Psoas muscle (tissue), 8 donors: Measurements from ENCODE around the gene ANKRD34A. TPM values are rescaled to one million over a fixed set of nuclear protein-coding genes. Genes with fewer than 3 reads are reported as not detected.

Experiments used
- ATAC-seq, 4 donors: fragments of 200-7000 bp; cut with Tn5 transposase; one replicate each; pipeline ENCODE4 v1.9.1; 2020; ENCODE audit warnings: moderate library complexity in 3 of 4, mild to moderate bottlenecking in 2 of 4
- DNase-seq, 2 donors: peaks; one replicate each; pipeline ENCODE4 v3.0.0-alpha.2; 2020
- H3K27ac ChIP-seq: fragments of 200-600 bp; one replicate; pipeline ENCODE4 v1.8.0; 2022
- H3K27me3 ChIP-seq, 3 donors: fragments of 200-600 bp in 1 of 3; one replicate each; pipeline versions ENCODE4 v1.6.1 to v1.8.0; 2013 to 2022; ENCODE audit warnings: low read length in 2 of 3, mild to moderate bottlenecking in 2 of 3, moderate library complexity in 1 of 3; ENCODE audit not compliant: insufficient read depth in 3 of 3
- H3K36me3 ChIP-seq, 2 donors: fragments of 200-600 bp in 1 of 2; one replicate each; pipeline versions ENCODE4 v1.6.1 to v1.8.0; 2013 to 2022; ENCODE audit warnings: low read depth in 1 of 2, mild to moderate bottlenecking in 1 of 2, moderate library complexity in 1 of 2; ENCODE audit not compliant: insufficient read depth in 1 of 2
- H3K4me1 ChIP-seq: fragments of 200-600 bp; one replicate; pipeline ENCODE4 v1.8.0; 2022
- H3K4me3 ChIP-seq: fragments of 200-600 bp; one replicate; pipeline ENCODE4 v1.8.0; 2022; ENCODE audit warnings: mild to moderate bottlenecking
- H3K9me3 ChIP-seq: fragments of 200-600 bp; one replicate; pipeline ENCODE4 v1.8.0; 2022
- WGBS, 3 donors: extraction: QIAGEN DNeasy Blood & Tissue Kit; methylation state at CpG; one replicate each; pipeline versions ENCODE4 v1.1.6 to v1.1.7; 2013; 5-methylcytosine and 5-hydroxymethylcytosine counted together
- intact Hi-C, 2 donors: fragments of 100-400 bp; cut with DNase I; formaldehyde crosslinking; loops; one replicate each; pipeline versions ENCODE4 v1.11.0 to v1.14.2; 2022
- polyA plus RNA-seq, 3 donors: library from polyadenylated mRNA; stranded (reverse); fragments of 200-250 nt; gene quantifications; one replicate each; pipeline ENCODE4 v1.2.3, GENCODE V29; 2013
- total RNA-seq, 4 donors: library from RNA; stranded (reverse); fragmentation: NEBNext Ultra II Directional in 2 of 4; extraction: Animal tissue kit (Norgen Biotek cat#: 25700) in 2 of 4; gene quantifications; one replicate each; pipeline versions ENCODE4 v1.2.1 to v1.2.4, GENCODE V29; 2021 to 2023
- TF ChIP-seq, protein P1 (sequence below): fragments of 200-600 bp; IDR thresholded peaks from one replicate; pipeline ENCODE4 v1.8.0; 2022; ENCODE audit warnings: antibody characterized with exemption
- donor health status: healthy with polysubstance abuse.
- donor health status: DM: no; HTN: no; CAD: no; lungs with moderate emphysema.
- donor health status: Bipolar disorder and iron deficiency.
- donor health status: healthy.
- donor health status: DM: yes; HTN: yes; CAD: no.
- donor health status: DM: no; HTN: no; CAD: no.
- donor health status: DM: no; HTN: no; CAD: no.
- donor health status: DM: yes; HTN: yes; CAD: no.

The ANKRD34A gene
- total and polyA plus RNA-seq, 7 donors = 0.42 to 14.7 (median 7.4) TPM

DNA sequence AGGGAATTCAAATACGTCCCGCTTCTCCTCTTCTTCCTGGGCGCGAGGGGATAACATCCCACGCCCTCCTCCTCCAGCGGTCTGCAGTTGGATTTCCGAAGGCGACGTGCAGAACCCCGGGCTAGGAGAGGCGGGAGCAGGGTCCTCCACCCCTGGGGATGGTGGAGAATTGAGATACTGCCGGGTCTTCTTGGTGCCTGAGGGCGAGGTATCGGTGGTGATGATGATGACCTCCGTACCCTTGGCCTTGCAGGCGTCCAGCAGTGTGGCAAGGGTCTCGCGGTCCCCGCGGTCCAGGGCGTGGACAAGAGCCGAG lies 3.3 kb downstream of the ANKRD34A start:
- DNase-seq = peak in 1 of 2 donors; percentile 37
- Histone ChIP-seq H3K27ac (peak overlapping the region; percentile 86), H3K36me3 (no peaks in the 10 kb centered on the region), H3K4me1 (peaks cover 64% of the 10 kb centered on the region), H3K4me3 (peak overlapping the region; percentile 85), H3K27me3 (no peaks in the 10 kb centered on the region), H3K9me3 (no peaks in the 10 kb centered on the region)
- TF ChIP-seq, protein P1, sequence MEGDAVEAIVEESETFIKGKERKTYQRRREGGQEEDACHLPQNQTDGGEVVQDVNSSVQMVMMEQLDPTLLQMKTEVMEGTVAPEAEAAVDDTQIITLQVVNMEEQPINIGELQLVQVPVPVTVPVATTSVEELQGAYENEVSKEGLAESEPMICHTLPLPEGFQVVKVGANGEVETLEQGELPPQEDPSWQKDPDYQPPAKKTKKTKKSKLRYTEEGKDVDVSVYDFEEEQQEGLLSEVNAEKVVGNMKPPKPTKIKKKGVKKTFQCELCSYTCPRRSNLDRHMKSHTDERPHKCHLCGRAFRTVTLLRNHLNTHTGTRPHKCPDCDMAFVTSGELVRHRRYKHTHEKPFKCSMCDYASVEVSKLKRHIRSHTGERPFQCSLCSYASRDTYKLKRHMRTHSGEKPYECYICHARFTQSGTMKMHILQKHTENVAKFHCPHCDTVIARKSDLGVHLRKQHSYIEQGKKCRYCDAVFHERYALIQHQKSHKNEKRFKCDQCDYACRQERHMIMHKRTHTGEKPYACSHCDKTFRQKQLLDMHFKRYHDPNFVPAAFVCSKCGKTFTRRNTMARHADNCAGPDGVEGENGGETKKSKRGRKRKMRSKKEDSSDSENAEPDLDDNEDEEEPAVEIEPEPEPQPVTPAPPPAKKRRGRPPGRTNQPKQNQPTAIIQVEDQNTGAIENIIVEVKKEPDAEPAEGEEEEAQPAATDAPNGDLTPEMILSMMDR = no peak
- intact Hi-C loops = loop anchor here in 1 of 2 donors (2.0 to 5.0 kb wide), 2 partner anchors 18 to 104 kb away; partner anchors contain the start of gene PIAS3
- WGBS, 3 donors = 1 to 2% (median 2%) methylated on average over 18 to 22 of the region's 22 CpGs
- no peak for ATAC-seq

DNA sequence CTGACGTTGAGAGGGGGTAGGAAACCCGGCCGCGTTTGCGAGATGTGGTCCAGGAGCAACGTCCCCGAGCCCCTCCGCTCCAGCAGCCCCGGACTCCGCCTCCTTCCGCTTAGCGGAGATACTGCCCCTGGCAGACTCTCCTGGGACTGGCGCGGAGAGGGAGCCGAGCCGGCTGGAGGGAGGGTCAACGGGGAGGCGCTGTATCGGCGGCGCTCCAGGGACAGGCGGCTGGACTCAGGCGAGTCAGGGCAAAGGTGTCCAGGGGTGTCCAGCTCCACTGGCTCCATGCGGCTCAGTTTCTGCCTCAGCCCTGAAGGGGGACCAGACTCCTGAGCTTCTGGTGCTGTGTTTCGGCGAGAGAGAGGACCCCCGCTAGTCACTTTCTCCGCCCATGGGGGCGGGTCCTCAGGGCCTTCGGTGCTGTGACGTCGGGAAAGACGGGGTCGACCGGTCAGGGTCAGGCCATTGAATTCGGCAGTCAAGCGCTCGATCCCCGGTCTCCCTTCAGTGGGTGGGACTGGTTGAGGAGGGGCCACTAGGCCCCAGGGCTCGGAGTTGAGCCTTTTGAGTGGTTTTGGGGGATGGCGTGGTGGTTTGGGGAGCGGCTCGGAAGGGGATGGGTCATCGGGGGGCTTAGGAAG lies 3.8 kb downstream of the ANKRD34A start:
- WGBS, 3 donors = 0 to 1% (median 0%) methylated on average over 36 to 44 of the region's 44 CpGs
- H3K27me3 ChIP-seq = no peaks in the 10 kb centered on the region
- H3K4me3 ChIP-seq = peak overlapping the region; percentile 85
- peak; percentile 85 to 93 for DNase-seq
- H3K36me3 ChIP-seq = no peaks in the 10 kb centered on the region
- TF ChIP-seq, protein P1 = peak; percentile 18
- peaks cover 67% of the 10 kb centered on the region for H3K4me1 ChIP-seq
- intact Hi-C loops = loop anchor here in 1 of 2 donors (2.0 to 5.0 kb wide), 2 partner anchors 18 to 103 kb away; partner anchors contain the start of gene PIAS3
- no peaks in the 10 kb centered on the region for H3K9me3 ChIP-seq
- peak overlapping the region; percentile 86 for H3K27ac ChIP-seq
- peak; percentile 35 to 53 (median 40) for ATAC-seq

DNA sequence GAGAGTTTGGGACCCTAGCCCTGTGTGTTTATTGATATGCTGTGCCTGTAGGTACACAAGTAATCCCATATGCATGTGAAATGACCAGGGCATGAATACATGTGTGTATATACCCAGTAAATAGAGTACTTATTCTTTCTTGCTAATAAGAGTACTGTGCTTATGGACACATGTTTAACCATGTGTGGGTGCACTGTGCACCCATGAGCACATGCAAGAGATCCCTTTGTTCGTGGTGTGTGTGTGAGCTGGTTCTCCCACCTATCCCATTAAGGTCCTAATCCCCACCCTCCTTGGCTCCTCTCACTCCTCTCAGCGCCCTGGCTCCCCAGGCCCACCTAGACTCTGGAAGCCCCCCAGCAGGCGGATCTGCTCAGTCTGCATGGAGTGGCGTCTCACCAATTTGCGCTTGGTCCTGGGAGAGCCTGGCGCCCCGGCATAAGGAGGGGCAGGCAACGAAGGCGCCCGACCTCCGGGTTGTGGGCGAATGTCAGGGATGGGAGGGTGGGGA lies 4.4 kb downstream of the ANKRD34A start:
- Histone ChIP-seq H3K27ac (peak overlapping the region; percentile 86), H3K4me1 (peaks cover 67% of the 10 kb centered on the region), H3K9me3 (no peaks in the 10 kb centered on the region), H3K36me3 (no peaks in the 10 kb centered on the region), H3K27me3 (no peaks in the 10 kb centered on the region), H3K4me3 (peak overlapping the region; percentile 85)
- intact Hi-C loops = loop anchor here in 1 of 2 donors (2.0 to 5.0 kb wide), 2 partner anchors 19 to 103 kb away; partner anchors contain the start of gene PIAS3
- DNase-seq = no peak
- no peak for ATAC-seq
- TF ChIP-seq, protein P1 = no peak
- WGBS, 3 donors = 4 to 6% (median 6%) methylated on average over 12 of the region's 12 CpGs

DNA sequence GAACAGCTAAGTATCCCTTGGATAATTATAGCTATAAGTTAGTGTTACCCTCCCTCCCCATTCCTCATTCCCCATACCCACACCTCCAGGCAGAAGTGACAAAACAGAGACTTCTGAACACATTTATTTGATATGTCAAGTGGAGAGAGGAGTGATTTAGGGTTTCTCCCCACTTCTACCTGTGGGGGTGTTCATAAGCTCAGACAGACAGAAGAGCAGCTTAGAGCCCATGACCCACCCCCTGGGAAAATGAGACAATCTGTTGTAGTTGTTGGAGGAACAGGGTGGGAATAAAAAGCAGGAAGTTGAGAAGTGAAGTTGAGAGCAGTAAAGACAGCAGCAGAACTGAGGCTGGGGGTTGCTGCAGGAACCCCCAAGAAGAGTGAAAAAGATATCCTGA lies 5.0 kb downstream of the ANKRD34A start:
- Histone ChIP-seq H3K4me3 (no peak overlapping the region), H3K4me1 (peaks cover 71% of the 10 kb centered on the region), H3K9me3 (no peaks in the 10 kb centered on the region), H3K27me3 (no peaks in the 10 kb centered on the region), H3K36me3 (no peaks in the 10 kb centered on the region), H3K27ac (peak overlapping the region; percentile 86)
- ATAC-seq (no peak), DNase-seq (no peak)
- TF ChIP-seq, protein P1 = no peak
- intact Hi-C loops = no loop called here
